ENCODE data around the gene ZNF888. TPM values are rescaled to one million over a fixed set of nuclear protein-coding genes. Genes with fewer than 3 reads are reported as not detected.

The ZNF888 gene
- total and polyA plus RNA-seq, 9 of the 15 experiments (the other 6 are each of a cell fraction or from before 2014, with no cell fraction given), result 1.6 to 13.3 (median 9.9) TPM

- TF ChIP-seq, protein P1, sequence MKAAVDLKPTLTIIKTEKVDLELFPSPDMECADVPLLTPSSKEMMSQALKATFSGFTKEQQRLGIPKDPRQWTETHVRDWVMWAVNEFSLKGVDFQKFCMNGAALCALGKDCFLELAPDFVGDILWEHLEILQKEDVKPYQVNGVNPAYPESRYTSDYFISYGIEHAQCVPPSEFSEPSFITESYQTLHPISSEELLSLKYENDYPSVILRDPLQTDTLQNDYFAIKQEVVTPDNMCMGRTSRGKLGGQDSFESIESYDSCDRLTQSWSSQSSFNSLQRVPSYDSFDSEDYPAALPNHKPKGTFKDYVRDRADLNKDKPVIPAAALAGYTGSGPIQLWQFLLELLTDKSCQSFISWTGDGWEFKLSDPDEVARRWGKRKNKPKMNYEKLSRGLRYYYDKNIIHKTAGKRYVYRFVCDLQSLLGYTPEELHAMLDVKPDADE (conservative IDR thresholded peaks at IDR 0.05; ENCODE audit: control insufficient read depth, low read depth, low read length), result 0 out of 2 replicates have a peak, but pooled peaks have one; percentile 25
- peak; percentile 29; the same call in 1 of the 2 replicates for TF ChIP-seq CTBP1 (IDR thresholded peaks at IDR 0.05; ENCODE audit: borderline replicate concordance)
- TF ChIP-seq, protein P2, sequence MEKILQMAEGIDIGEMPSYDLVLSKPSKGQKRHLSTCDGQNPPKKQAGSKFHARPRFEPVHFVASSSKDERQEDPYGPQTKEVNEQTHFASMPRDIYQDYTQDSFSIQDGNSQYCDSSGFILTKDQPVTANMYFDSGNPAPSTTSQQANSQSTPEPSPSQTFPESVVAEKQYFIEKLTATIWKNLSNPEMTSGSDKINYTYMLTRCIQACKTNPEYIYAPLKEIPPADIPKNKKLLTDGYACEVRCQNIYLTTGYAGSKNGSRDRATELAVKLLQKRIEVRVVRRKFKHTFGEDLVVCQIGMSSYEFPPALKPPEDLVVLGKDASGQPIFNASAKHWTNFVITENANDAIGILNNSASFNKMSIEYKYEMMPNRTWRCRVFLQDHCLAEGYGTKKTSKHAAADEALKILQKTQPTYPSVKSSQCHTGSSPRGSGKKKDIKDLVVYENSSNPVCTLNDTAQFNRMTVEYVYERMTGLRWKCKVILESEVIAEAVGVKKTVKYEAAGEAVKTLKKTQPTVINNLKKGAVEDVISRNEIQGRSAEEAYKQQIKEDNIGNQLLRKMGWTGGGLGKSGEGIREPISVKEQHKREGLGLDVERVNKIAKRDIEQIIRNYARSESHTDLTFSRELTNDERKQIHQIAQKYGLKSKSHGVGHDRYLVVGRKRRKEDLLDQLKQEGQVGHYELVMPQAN (IDR thresholded peaks at IDR 0.05; ENCODE audit: borderline replicate concordance), result peak; percentile 27; the same call in 1 of the 2 replicates
- TF ChIP-seq POLR2AphosphoS5 (IDR thresholded peaks at IDR 0.05; ENCODE audit: control insufficient read depth, insufficient read depth, low read depth, low read length), result peak; percentile 69
- TF ChIP-seq, protein P3, sequence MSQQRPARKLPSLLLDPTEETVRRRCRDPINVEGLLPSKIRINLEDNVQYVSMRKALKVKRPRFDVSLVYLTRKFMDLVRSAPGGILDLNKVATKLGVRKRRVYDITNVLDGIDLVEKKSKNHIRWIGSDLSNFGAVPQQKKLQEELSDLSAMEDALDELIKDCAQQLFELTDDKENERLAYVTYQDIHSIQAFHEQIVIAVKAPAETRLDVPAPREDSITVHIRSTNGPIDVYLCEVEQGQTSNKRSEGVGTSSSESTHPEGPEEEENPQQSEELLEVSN (IDR thresholded peaks at IDR 0.05; ENCODE audit: borderline replicate concordance in 1 of 2, extremely low read depth in 1 of 2, insufficient read depth in 1 of 2, insufficient read length in 1 of 2, low read depth in 1 of 2, low read length in 1 of 2, poor library complexity in 1 of 2, severe bottlenecking in 1 of 2), result peak in 1 of 2 experiments; percentile 36
- 0 out of 4 replicates have a peak, but pooled peaks of 1 of the 2 experiments have one; percentile 47 for TF ChIP-seq TEAD1 (CRISPR knock-in tag; IDR thresholded peaks at IDR 0.05)
- TF ChIP-seq PHF8 (IDR thresholded peaks at IDR 0.05; ENCODE audit: borderline replicate concordance, low read length), result peak; percentile 51; the same call in 1 of the 2 replicates
- peak; percentile 14 to 36; a peak in 2 of 4 replicates for TF ChIP-seq RAD21 (CRISPR knock-in tag; conservative IDR thresholded peaks at IDR 0.05 in 1 of 2, IDR thresholded peaks at IDR 0.05 in 1 of 2)
- TF ChIP-seq CXXC5 (CRISPR knock-in tag; IDR thresholded peaks at IDR 0.05), result 0 out of 2 replicates have a peak, but pooled peaks have one; percentile 23
- peak; percentile 38 to 63; a peak in 1 of 4 replicates for TF ChIP-seq MAZ (CRISPR knock-in tag; conservative IDR thresholded peaks at IDR 0.05 in 1 of 2, IDR thresholded peaks at IDR 0.05 in 1 of 2)
- peak; percentile 22; the same call in 1 of the 2 replicates for TF ChIP-seq VEZF1 (CRISPR knock-in tag; IDR thresholded peaks at IDR 0.05)
Measured at GRCh38 chr19:52857378-52858191, 65.6 kb downstream of the ZNF888 start, which contains the start of gene ZNF468 (continued).
